Stimulated activated CD4-positive, alpha-beta T cell treated with anti-CD3 and anti-CD28 coated beads, Interleukin-1b, Interleukin-23, amount 100 ng/mL, for 4 hours (primary cell): ENCODE measurements around the gene BSND.
"Not testable (repeated sequence)": the region's sequence is repeated elsewhere in the genome, so short reads cannot be mapped to it uniquely, and the experiment has no call there.

Experiments
- DNase-seq, 2 donors: peaks; one replicate each; pipeline ENCODE4 v3.0.0-alpha.2; 2020; ENCODE audit warnings: low read depth in 2 of 2

Gene BSND

GRCh38 chr1:54998677-54999076 lies at the start of gene BSND:
BSND (plus strand) TSS chr1:54998933; CDS start chr1:54999187, 254 bp downstream.
- DNase-seq, result no peak

- DNase-seq, result no peak
These were observed 49.7 kb upstream of the BSND start for GRCh38 chr1:54949053-54949452.

- DNase-seq, result no peak
These were observed 48.7 kb upstream of the BSND start for GRCh38 chr1:54950006-54950368.

GRCh38 chr1:54950369-54951163 lies 48.2 kb upstream of the BSND start:
- DNase-seq, result peak; percentile 10 to 21

- no peak for DNase-seq
These were observed 46.9 kb upstream of the BSND start for GRCh38 chr1:54951810-54952226.

- DNase-seq, result no peak
These were observed 45.6 kb upstream of the BSND start for GRCh38 chr1:54952950-54953718.

GRCh38 chr1:54953846-54954245 lies 44.9 kb upstream of the BSND start:
- no peak for DNase-seq

GRCh38 chr1:54955359-54955758 lies 43.4 kb upstream of the BSND start:
- no peak for DNase-seq

- no peak for DNase-seq
These were observed 42.0 kb upstream of the BSND start for GRCh38 chr1:54956726-54957125.

GRCh38 chr1:54959241-54959640 lies 39.5 kb upstream of the BSND start:
- DNase-seq, result no peak

- DNase-seq, result no peak
These were observed 35.9 kb upstream of the BSND start for GRCh38 chr1:54962612-54963395.

GRCh38 chr1:54963829-54964228 lies 34.9 kb upstream of the BSND start:
- not testable (repeated sequence) for DNase-seq

GRCh38 chr1:54965624-54966340 lies 33.0 kb upstream of the BSND start:
- no peak for DNase-seq

- DNase-seq, result no peak
These were observed 31.4 kb upstream of the BSND start for GRCh38 chr1:54967372-54967771.

GRCh38 chr1:54968551-54968950 lies 30.2 kb upstream of the BSND start:
- DNase-seq, result no peak

GRCh38 chr1:54969879-54970278 lies 28.9 kb upstream of the BSND start:
- no peak for DNase-seq

GRCh38 chr1:54970901-54971300 lies 27.8 kb upstream of the BSND start:
- DNase-seq, result no peak

GRCh38 chr1:54971317-54971791 lies 27.4 kb upstream of the BSND start:
- no peak for DNase-seq

GRCh38 chr1:54972436-54972835 lies 26.3 kb upstream of the BSND start:
- DNase-seq, result no peak

GRCh38 chr1:54973205-54973921 lies 25.4 kb upstream of the BSND start:
- no peak for DNase-seq
